Stimulated activated CD8-positive, alpha-beta memory T cell treated with anti-CD3 and anti-CD28 coated beads, Interleukin-7, amount 100 ng/mL, for 48 hours (primary cell): ENCODE results near the gene SF3A1.
"Not testable (repeated sequence)": the region's sequence is repeated elsewhere in the genome, so short reads cannot be mapped to it uniquely, and the experiment has no call there.

Experiments
- DNase-seq, 2 donors: peaks; one replicate each; pipeline ENCODE4 v3.0.0-alpha.2; 2020; ENCODE audit warnings: low read depth in 1 of 2; ENCODE audit errors: extremely low read depth in 1 of 2

Gene SF3A1

DNA sequence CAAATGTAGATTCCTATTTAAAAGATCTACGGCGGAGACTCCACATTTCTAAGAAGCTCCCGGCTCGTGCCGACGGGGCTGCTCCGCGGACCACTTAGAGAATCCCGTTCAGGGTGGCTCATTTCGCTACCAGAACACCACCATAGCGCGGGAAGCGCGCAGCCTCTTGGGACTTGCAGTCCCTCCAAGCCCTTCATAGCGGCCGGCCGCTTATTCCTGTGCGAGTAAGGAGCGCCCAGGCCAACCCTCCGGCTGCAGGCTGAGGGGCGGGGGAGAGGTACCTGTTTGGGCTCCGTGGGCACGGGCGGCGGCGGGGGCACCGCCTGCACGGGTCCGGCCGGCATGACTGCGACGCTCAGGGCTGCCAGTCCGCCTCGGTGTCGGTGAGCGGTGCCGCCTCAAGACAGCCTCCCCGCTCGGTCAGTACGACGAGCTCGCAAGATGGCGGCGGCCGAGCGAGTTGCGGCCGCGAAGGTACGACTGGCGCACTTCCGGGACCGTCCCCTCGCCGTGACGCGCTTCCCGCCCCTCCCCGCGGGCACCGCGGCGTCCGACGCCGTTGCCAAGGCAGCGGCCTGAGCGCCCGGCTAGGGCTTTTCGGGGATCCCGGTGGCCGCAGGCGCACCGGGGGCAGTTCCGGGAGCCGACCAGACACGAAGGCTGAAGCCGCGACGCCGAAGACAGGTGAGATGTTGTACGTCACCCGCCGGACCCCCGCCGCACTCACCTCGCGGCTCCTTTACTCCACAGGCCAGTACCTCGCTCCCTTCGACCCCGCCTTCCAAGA lies at the start of gene SF3A1, which contains the start of gene CCDC157:
TSS of gene SF3A1 (minus strand) at position 446 of the 787 bp plus-strand sequence. CDS start at position 344, 102 bp downstream.
TSS of gene CCDC157 (plus strand) at position 559 of the 787 bp plus-strand sequence. CDS start 8,994 bp downstream, outside the sequence.
- DNase-seq: peak; percentile 76 to 86

DNA sequence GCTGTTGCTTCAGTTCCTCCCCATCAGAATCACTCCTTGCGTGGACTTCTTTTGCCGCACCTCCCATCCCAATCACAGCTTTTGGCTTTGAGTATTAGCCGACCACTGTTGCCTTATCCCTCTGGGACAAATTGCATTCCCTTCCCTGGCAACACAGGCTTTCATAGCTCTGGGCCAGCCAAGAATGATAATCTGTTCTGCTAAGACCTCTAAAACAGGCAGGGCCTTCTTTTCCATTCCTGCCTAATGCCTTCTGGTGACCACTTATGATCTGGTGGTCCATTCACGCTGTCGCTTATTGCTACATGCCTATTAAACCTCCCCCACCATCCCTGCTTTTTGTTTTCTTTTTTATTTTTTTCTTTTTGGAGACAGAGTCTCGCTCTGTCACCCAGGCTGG lies 49.7 kb upstream of the SF3A1 start:
- no peak for DNase-seq

DNA sequence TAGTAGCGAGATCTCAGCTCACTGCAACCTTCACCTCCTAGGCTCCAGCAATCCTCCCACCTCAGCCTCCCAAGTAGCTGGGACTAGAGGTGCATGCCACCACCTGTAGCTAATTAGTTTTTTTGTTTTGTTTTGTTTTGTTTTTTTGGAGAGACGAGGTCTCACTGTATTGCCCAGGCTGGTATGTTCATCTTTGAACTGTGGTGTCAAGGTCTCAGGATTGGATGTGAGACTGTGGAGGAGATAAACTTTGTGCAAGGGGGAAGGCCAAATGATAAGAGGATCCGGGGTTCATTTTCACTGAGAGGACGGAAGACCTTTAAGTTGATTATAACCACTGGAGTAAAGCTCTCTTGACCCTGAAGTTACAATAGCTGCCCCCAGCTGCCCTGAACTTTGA lies 49.0 kb upstream of the SF3A1 start:
- no peak for DNase-seq

GRCh38 chr22:30404307-30404706 lies 47.6 kb upstream of the SF3A1 start:
- no peak for DNase-seq

DNA sequence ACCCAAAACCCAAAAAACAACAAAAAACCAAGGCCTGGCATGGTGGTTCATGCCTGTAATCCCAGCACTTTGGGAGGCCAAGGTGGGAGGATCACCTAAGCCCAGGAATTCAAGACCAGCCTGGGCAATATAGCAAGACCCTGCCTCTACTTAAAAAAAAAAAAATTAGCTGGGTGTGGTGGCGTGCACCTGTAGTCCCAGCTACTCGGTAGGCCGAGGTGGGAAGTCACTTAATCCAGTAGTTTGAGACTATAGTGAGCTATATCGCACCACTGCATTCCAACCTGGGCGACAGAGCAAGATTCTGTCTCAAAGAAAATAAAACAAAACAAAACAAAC lies 46.0 kb upstream of the SF3A1 start:
- not testable (repeated sequence) for DNase-seq

GRCh38 chr22:30402028-30402765 lies 45.5 kb upstream of the SF3A1 start:
- DNase-seq: no peak

GRCh38 chr22:30401024-30401423 lies 44.3 kb upstream of the SF3A1 start:
- DNase-seq: not testable (repeated sequence)

DNA sequence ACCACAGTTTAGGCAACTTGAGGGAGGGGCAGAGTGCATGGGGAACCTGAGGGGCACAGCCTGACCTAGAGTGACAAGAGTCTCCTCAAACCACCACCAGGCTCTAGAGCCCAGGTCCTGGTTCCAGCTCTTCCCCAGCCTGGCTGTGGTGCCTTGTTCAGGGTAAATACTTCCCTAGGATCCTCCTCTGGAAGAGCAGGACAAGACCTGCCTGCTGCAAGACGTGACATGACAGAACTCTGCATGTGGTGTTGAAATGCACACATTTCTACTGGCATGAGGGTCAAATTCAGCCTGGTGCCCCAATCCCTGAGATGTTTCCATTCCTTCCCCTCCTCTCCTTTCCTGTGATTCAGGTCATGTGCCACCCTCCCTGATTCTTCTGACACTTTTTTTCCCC lies 43.5 kb upstream of the SF3A1 start:
- no peak for DNase-seq

- DNase-seq: no peak
Measured at GRCh38 chr22:30399718-30400117, 43.0 kb upstream of the SF3A1 start.

- DNase-seq: no peak
Measured at GRCh38 chr22:30398685-30399680, 42.3 kb upstream of the SF3A1 start.

GRCh38 chr22:30397656-30398635 lies 41.3 kb upstream of the SF3A1 start:
- DNase-seq: no peak

DNA sequence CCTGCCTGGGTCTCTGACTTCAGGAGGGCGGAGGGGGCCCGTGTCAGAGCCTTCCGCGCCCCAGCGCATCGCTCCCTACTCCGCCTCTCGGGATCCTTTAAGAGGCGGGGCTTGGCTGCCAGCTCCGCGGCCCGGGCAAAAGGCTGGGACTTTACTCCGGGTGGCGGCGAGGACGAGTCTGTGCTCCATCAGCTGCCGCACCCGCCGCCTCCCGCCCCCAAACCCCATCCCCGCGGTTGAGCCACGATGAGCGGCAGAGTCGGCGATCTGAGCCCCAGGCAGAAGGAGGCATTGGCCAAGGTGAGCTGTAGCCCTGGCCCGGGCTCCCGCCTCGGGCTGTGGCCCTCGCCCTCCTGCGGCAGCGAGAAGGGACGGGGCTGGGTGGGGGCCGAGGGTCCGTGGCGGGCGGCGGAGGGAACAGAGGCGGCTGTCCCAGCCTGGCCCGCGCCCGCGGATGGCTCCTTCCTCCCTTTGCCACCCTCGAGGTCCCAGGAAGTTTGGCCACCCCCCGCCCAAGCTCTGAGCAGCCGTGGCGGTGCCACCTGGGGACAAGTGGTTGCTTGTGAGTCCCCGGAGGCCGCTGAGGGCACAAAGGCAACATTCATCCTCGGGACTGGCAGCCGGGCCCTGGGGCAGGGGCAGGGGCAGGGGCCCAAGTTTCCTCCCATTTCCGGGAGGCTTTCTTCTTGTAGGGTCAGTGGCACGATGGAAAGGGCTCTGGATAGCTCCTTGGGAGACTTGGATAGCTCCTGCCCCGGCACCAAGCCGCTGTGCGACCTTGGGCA lies 40.4 kb upstream of the SF3A1 start, which contains the start of gene SEC14L2:
TSS of gene SEC14L2 (plus strand) at position 148 of the 785 bp plus-strand sequence. CDS start at position 247, 99 bp downstream.
- DNase-seq: peak; percentile 51 to 54

DNA sequence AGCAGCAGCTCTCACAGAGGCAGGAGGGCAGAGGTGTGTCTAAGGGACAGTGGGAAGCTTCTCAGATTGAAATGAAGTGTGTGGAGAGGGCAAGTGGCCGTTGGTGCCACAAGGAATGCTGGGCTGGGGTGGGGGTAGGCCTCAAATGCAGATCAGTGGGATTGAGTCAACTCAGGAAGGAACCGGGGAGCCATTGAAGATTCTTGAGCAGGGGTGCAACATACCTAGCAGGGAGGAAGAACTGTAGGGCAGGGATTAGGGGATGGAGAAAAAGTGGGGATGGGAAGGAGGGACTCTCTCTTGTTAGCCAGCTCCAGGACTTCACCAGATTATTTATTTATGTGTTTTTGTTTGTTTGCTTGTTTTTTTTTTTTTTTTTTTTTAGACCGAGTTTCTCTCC lies 37.2 kb upstream of the SF3A1 start:
- no peak for DNase-seq

DNA sequence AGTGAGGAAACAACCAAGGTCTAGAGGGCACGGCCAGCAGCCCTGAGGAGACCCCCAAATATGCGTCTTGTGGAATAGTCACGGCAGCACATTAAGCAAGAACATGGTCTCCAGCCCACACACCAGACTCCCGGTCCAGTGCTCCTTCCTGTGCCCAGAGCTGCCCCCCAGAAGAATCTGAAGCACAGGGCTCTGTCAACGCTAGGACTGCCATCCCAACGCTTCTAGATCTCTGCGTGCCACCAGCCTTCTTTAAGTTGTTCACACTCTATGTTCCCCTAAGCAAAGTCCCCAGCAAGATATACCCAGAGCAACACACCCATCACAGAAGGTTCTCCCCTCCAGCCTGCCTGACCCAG lies 36.6 kb upstream of the SF3A1 start:
- no peak for DNase-seq

- no peak for DNase-seq
Measured at GRCh38 chr22:30392661-30393321, 36.1 kb upstream of the SF3A1 start.

GRCh38 chr22:30390974-30391691 lies 34.4 kb upstream of the SF3A1 start:
- peak; percentile 58 to 67 for DNase-seq

DNA sequence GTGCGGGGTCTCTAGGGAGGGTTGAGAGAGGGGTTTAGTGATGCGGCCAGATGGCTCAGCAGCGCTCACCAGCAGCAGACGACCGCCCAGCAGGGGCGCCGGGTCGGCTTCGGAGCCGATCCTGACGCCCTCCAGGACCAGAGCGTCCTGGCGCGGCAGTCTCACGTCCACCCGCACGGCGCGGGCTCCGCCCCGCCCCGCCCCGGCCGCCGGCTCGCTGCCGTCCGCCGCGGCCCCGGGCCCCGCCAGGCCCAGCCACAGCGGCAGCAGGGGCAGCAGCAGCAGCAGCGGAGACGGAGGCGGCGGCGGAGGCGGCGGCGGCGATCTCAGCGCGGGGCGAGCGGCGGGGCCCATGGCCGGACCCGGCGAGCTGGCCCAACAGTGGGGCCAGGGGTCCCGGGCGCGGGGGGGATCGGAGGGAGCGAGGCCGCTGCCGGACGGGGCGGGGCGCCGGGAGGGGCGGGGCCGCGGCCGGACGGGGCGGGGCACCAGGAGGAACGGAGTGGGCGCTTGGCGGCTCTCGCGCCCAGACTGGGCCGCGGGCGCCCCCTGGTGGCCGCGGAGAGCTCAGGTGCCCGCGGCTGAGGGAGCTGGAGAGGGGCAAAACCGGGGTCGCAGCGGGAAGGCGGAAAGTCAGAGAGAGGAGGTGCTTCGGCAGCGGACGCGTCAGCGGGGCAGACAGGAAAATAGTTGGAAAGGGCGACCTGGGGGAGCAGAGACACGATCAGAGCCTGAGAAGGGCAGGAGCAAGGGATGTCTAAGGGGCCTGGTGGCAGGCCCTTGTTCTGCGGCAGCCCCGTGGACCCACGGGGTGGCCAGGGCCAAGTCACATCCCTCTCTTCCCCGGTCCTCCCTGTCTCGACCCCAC lies 30.5 kb upstream of the SF3A1 start, which contains the start of gene RNF215:
TSS of gene RNF215 (minus strand) at position 452 of the 868 bp plus-strand sequence. CDS start at position 354, 98 bp downstream.
- DNase-seq: peak; percentile 41 to 67
